DOHH2 (cell line): ENCODE measurements around the gene LRRN1.

Experiments
- CTCF ChIP-seq: fragments of 200-600 bp; sonication (generic); IDR thresholded peaks from one replicate; pipeline ENCODE4 v1.5.1; 2014; ENCODE audit warnings: antibody characterized with exemption, mild to moderate bottlenecking, low read depth, low read length; ENCODE audit not compliant: poor library complexity, severe bottlenecking
- EZH2phosphoT487 ChIP-seq: fragments of 200-600 bp; sonication (generic); IDR thresholded peaks from 2 replicates; pipeline ENCODE4 v1.6.1; 2017; ENCODE audit warnings: borderline replicate concordance, mild to moderate bottlenecking, antibody characterized with exemption, low read length, moderate library complexity, mixed read lengths

GRCh38 chr3:3804560-3804959 is 5.3 kb downstream of the LRRN1 start:
- no peak for TF ChIP-seq CTCF
- no peak for TF ChIP-seq EZH2phosphoT487
